Measurements from ENCODE around the gene TAF12. TPM values are rescaled to one million over a fixed set of nuclear protein-coding genes. Genes with fewer than 3 reads are reported as not detected.

The TAF12 gene
- total RNA-seq, 1 experiment from 2014 or later: 28.4 TPM

DNA sequence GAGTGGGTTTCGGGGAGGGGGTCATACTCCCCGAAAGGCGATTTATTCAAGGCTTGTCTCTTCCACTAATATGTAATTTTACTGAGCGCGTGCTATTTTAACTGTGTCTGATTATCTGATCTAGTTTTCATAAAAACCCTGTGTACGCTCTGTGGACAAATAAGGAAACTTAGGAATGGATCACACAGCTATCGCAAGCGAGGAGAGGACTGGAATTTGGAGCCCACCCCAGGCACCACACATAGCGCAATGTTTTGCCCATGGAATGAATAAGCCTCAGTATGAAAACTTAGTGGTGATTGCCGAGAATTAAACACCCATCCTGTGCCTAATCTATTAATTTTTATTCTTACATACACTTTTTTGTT is 60.6 kb downstream of the TAF12 start:
- Histone ChIP-seq H3K9me2 (ENCODE audit: insufficient read depth) (no peaks in the 10 kb centered on the region), H3K27me3 (ENCODE audit: insufficient read depth, low read depth) (no peaks in the 10 kb centered on the region), H3F3A (ENCODE audit: insufficient read depth, low read depth) (peaks cover 46% of the 10 kb centered on the region), H3K4me3 (peak overlapping the region; percentile 87), H2AFZ (peak overlapping the region; percentile 90), H3K79me2 (ENCODE audit: low read depth) (peaks cover 30% of the 10 kb centered on the region), H3K4me1 (replicated peaks; ENCODE audit: insufficient read depth) (peaks cover 9% of the 10 kb centered on the region), H3K27ac (peak overlapping the region; percentile 81), H3K36me3 (ENCODE audit: low read depth) (peaks cover 28% of the 10 kb centered on the region), H4K20me1 (ENCODE audit: insufficient read depth) (peaks cover 28% of the 10 kb centered on the region), H3K4me2 (peak overlapping the region; percentile 91), H3K9me3 (ENCODE audit: insufficient read depth, low read depth) (no peaks in the 10 kb centered on the region)
- TF ChIP-seq, protein P1, sequence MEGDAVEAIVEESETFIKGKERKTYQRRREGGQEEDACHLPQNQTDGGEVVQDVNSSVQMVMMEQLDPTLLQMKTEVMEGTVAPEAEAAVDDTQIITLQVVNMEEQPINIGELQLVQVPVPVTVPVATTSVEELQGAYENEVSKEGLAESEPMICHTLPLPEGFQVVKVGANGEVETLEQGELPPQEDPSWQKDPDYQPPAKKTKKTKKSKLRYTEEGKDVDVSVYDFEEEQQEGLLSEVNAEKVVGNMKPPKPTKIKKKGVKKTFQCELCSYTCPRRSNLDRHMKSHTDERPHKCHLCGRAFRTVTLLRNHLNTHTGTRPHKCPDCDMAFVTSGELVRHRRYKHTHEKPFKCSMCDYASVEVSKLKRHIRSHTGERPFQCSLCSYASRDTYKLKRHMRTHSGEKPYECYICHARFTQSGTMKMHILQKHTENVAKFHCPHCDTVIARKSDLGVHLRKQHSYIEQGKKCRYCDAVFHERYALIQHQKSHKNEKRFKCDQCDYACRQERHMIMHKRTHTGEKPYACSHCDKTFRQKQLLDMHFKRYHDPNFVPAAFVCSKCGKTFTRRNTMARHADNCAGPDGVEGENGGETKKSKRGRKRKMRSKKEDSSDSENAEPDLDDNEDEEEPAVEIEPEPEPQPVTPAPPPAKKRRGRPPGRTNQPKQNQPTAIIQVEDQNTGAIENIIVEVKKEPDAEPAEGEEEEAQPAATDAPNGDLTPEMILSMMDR (conservative IDR thresholded peaks at IDR 0.05): no peak
- TF ChIP-seq EZH2 (IDR thresholded peaks at IDR 0.05; ENCODE audit: low read depth): no peak
- intact Hi-C loops (cut with micrococcal nuclease; ENCODE audit: unreplicated experiment): loop anchor here (2.0 kb wide), 1 partner anchor 73 kb away; no protein-coding TSS in a partner anchor
- TSS peak; percentile 99 for BruUV-seq (replicated peaks)
- no peak for DNase-seq
- POLR2A ChIA-PET (ENCODE audit: unreplicated experiment): interaction anchor here (0.5 to 1.3 kb wide), 17 partner anchors 9 to 747 kb away, joined by 3 to 14 read pairs (median 6); partner anchors contain the start of genes RCC1, TRNAU1AP and YTHDF2
- CTCF ChIA-PET: interaction anchor here (0.7 to 1.1 kb wide), 2 partner anchors 19 to 62 kb away, joined by 5 read pairs; no protein-coding TSS in a partner anchor

GRCh38 chr1:28581531-28582247 is 61.2 kb downstream of the TAF12 start:
- H3K4me1 ChIP-seq (replicated peaks; ENCODE audit: insufficient read depth): peaks cover 9% of the 10 kb centered on the region
- peaks cover 28% of the 10 kb centered on the region for H4K20me1 ChIP-seq (ENCODE audit: insufficient read depth)
- peak; percentile 84 to 93 for DNase-seq
- CTCF ChIA-PET: interaction anchor here (0.7 to 1.1 kb wide), 2 partner anchors 20 to 62 kb away, joined by 5 read pairs; no protein-coding TSS in a partner anchor
- peak overlapping the region; percentile 87 for H3K4me3 ChIP-seq
- peak overlapping the region; percentile 81 for H3K27ac ChIP-seq
- TF ChIP-seq, protein P1 (conservative IDR thresholded peaks at IDR 0.05): no peak
- TF ChIP-seq EZH2 (IDR thresholded peaks at IDR 0.05; ENCODE audit: low read depth): no peak
- intact Hi-C loops (cut with micrococcal nuclease; ENCODE audit: unreplicated experiment): loop anchor here (2.0 kb wide), 3 partner anchors 19 to 73 kb away; no protein-coding TSS in a partner anchor
- H3K27me3 ChIP-seq (ENCODE audit: insufficient read depth, low read depth): no peaks in the 10 kb centered on the region
- peak overlapping the region; percentile 90 for H2AFZ ChIP-seq
- H3F3A ChIP-seq (ENCODE audit: insufficient read depth, low read depth): peaks cover 51% of the 10 kb centered on the region
- H3K4me2 ChIP-seq: peak overlapping the region; percentile 91
- no peaks in the 10 kb centered on the region for H3K9me3 ChIP-seq (ENCODE audit: insufficient read depth, low read depth)
- BruUV-seq (replicated peaks): no TSS peak
- H3K79me2 ChIP-seq (ENCODE audit: low read depth): peaks cover 30% of the 10 kb centered on the region
- H3K36me3 ChIP-seq (ENCODE audit: low read depth): peaks cover 28% of the 10 kb centered on the region
- H3K9me2 ChIP-seq (ENCODE audit: insufficient read depth): no peaks in the 10 kb centered on the region
- POLR2A ChIA-PET (ENCODE audit: unreplicated experiment): interaction anchor here (0.5 to 1.3 kb wide), 17 partner anchors 9 to 746 kb away, joined by 3 to 14 read pairs (median 5); partner anchors contain the start of genes RCC1 and YTHDF2

- ChIA-PET POLR2A (ENCODE audit: unreplicated experiment) (interaction anchor here (0.6 to 1.3 kb wide), 9 partner anchors 20 to 332 kb away, joined by 3 to 45 read pairs (median 6); partner anchors contain the start of genes RCC1 and YTHDF2), CTCF (interaction anchor here (1.1 kb wide), 1 partner anchor 21 kb away, joined by 5 read pairs; no protein-coding TSS in a partner anchor)
- BruUV-seq (replicated peaks): TSS peak; percentile 60
- Histone ChIP-seq H3K27ac (peak overlapping the region; percentile 81), H3F3A (ENCODE audit: insufficient read depth, low read depth) (peaks cover 51% of the 10 kb centered on the region), H3K36me3 (ENCODE audit: low read depth) (peaks cover 28% of the 10 kb centered on the region), H3K4me1 (replicated peaks; ENCODE audit: insufficient read depth) (peaks cover 9% of the 10 kb centered on the region), H3K9me3 (ENCODE audit: insufficient read depth, low read depth) (no peaks in the 10 kb centered on the region), H3K79me2 (ENCODE audit: low read depth) (peaks cover 30% of the 10 kb centered on the region), H3K4me3 (peak overlapping the region; percentile 87), H2AFZ (no peak overlapping the region), H4K20me1 (ENCODE audit: insufficient read depth) (peaks cover 28% of the 10 kb centered on the region), H3K4me2 (peak overlapping the region; percentile 82), H3K9me2 (ENCODE audit: insufficient read depth) (no peaks in the 10 kb centered on the region), H3K27me3 (ENCODE audit: insufficient read depth, low read depth) (no peaks in the 10 kb centered on the region)
- DNase-seq: peak in 1 of 2 experiments; percentile 28
- TF ChIP-seq, protein P1 (conservative IDR thresholded peaks at IDR 0.05): no peak
- intact Hi-C loops (cut with micrococcal nuclease; ENCODE audit: unreplicated experiment): loop anchor here (2.0 kb wide), 2 partner anchors 20 to 54 kb away; no protein-coding TSS in a partner anchor
These were observed 61.9 kb downstream of the TAF12 start for GRCh38 chr1:28580722-28581530.

All from PC-9 (cell line).